ENCODE data around the gene BCR.

BCR gene

GRCh38 chr22:23166841-23167616 lies 13.3 kb upstream of the BCR start:
- no peak for DNase-seq (ENCODE audit: low read depth)
- H3K4me3 ChIP-seq (ENCODE audit: low read depth, low read length), result no peak overlapping the region

- DNase-seq (ENCODE audit: low read depth), result no peak
These were observed 11.8 kb upstream of the BCR start for GRCh38 chr22:23168391-23169042.

GRCh38 chr22:23169043-23169406 lies 11.3 kb upstream of the BCR start:
- DNase-seq (ENCODE audit: low read depth), result no peak
- no peak overlapping the region for H3K4me3 ChIP-seq (ENCODE audit: low read depth, low read length)

More at GRCh38 chr22:23168391-23169042, 11.8 kb upstream of the BCR start:
- H3K4me3 ChIP-seq (ENCODE audit: low read depth, low read length), result no peak overlapping the region

GRCh38 chr22:23175817-23176644 lies 4.3 kb upstream of the BCR start:
- no peak overlapping the region for H3K4me3 ChIP-seq (ENCODE audit: low read depth, low read length)
- no peak for DNase-seq (ENCODE audit: low read depth)

GRCh38 chr22:23176645-23177027 lies 3.7 kb upstream of the BCR start:
- DNase-seq (ENCODE audit: low read depth), result no peak
- H3K4me3 ChIP-seq (ENCODE audit: low read depth, low read length), result no peak overlapping the region

GRCh38 chr22:23177197-23177596 lies 3.1 kb upstream of the BCR start:
- DNase-seq (ENCODE audit: low read depth), result no peak
- H3K4me3 ChIP-seq (ENCODE audit: low read depth, low read length), result no peak overlapping the region

- no peak for DNase-seq (ENCODE audit: low read depth)
- H3K4me3 ChIP-seq (ENCODE audit: low read depth, low read length), result no peak overlapping the region
These were observed 1.6 kb upstream of the BCR start for GRCh38 chr22:23178512-23179254.

- peak overlapping the region; percentile 67 for H3K4me3 ChIP-seq (ENCODE audit: low read depth, low read length)
- no peak for DNase-seq (ENCODE audit: low read depth)
These were observed 669 bp upstream of the BCR start for GRCh38 chr22:23179381-23180299.

GRCh38 chr22:23180893-23181720 lies 798 bp downstream of the BCR start:
- peak overlapping the region; percentile 67 for H3K4me3 ChIP-seq (ENCODE audit: low read depth, low read length)
- no peak for DNase-seq (ENCODE audit: low read depth)

GRCh38 chr22:23181721-23182308 lies 1.5 kb downstream of the BCR start:
- no peak for DNase-seq (ENCODE audit: low read depth)
- peak overlapping the region; percentile 67 for H3K4me3 ChIP-seq (ENCODE audit: low read depth, low read length)

- DNase-seq (ENCODE audit: low read depth), result no peak
- peak overlapping the region; percentile 67 for H3K4me3 ChIP-seq (ENCODE audit: low read depth, low read length)
These were observed 2.2 kb downstream of the BCR start for GRCh38 chr22:23182309-23183060.

- H3K4me3 ChIP-seq (ENCODE audit: low read depth, low read length), result peak overlapping the region; percentile 67
- peak; percentile 60 for DNase-seq (ENCODE audit: low read depth)
These were observed 2.9 kb downstream of the BCR start for GRCh38 chr22:23183061-23183698.

GRCh38 chr22:23184100-23184763 lies 3.9 kb downstream of the BCR start:
- H3K4me3 ChIP-seq (ENCODE audit: low read depth, low read length), result no peak overlapping the region
- DNase-seq (ENCODE audit: low read depth), result no peak

GRCh38 chr22:23184764-23185113 lies 4.4 kb downstream of the BCR start:
- no peak overlapping the region for H3K4me3 ChIP-seq (ENCODE audit: low read depth, low read length)
- no peak for DNase-seq (ENCODE audit: low read depth)

GRCh38 chr22:23187211-23187610 lies 6.9 kb downstream of the BCR start:
- DNase-seq (ENCODE audit: low read depth), result no peak

More at GRCh38 chr22:23187211-23187610, 6.9 kb downstream of the BCR start:
- H3K4me3 ChIP-seq (ENCODE audit: low read depth, low read length), result no peak overlapping the region

Measured in skeletal muscle cell (primary cell).